Measurements from ENCODE around the gene ARHGEF18.
"Not testable (repeated sequence)": the region's sequence is repeated elsewhere in the genome, so short reads cannot be mapped to it uniquely, and the experiment has no call there.

The ARHGEF18 gene

GRCh38 chr19:7348587-7349230 lies at the start of gene ARHGEF18:
TSS of gene ARHGEF18 (plus strand) at chr19:7348937. CDS start at chr19:7362891, 13,954 bp downstream.
- peak in 1 of 2 donors; percentile 37 for DNase-seq (ENCODE audit: low read depth in 1 of 2, low spot score in 1 of 2)

- DNase-seq (ENCODE audit: low read depth in 1 of 2, low spot score in 1 of 2), result no peak
Observed at GRCh38 chr19:7301525-7301924, 47.2 kb upstream of the ARHGEF18 start.

- no peak for DNase-seq (ENCODE audit: low read depth in 1 of 2, low spot score in 1 of 2)
Observed at GRCh38 chr19:7303470-7303869, 45.3 kb upstream of the ARHGEF18 start.

GRCh38 chr19:7304200-7304599 lies 44.5 kb upstream of the ARHGEF18 start:
- no peak for DNase-seq (ENCODE audit: low read depth in 1 of 2, low spot score in 1 of 2)

GRCh38 chr19:7307590-7308218 lies 41.0 kb upstream of the ARHGEF18 start:
- DNase-seq (ENCODE audit: low read depth in 1 of 2, low spot score in 1 of 2), result no peak

GRCh38 chr19:7308327-7308726 lies 40.4 kb upstream of the ARHGEF18 start:
- DNase-seq (ENCODE audit: low read depth in 1 of 2, low spot score in 1 of 2), result not testable (repeated sequence)

GRCh38 chr19:7311911-7312310 lies 36.8 kb upstream of the ARHGEF18 start:
- DNase-seq (ENCODE audit: low read depth in 1 of 2, low spot score in 1 of 2), result no peak

- no peak for DNase-seq (ENCODE audit: low read depth in 1 of 2, low spot score in 1 of 2)
Observed at GRCh38 chr19:7312816-7313215, 35.9 kb upstream of the ARHGEF18 start.

- DNase-seq (ENCODE audit: low read depth in 1 of 2, low spot score in 1 of 2), result no peak
Observed at GRCh38 chr19:7318176-7318575, 30.6 kb upstream of the ARHGEF18 start.

- DNase-seq (ENCODE audit: low read depth in 1 of 2, low spot score in 1 of 2), result no peak
Observed at GRCh38 chr19:7326105-7326877, 22.4 kb upstream of the ARHGEF18 start.

- no peak for DNase-seq (ENCODE audit: low read depth in 1 of 2, low spot score in 1 of 2)
Observed at GRCh38 chr19:7327802-7328201, 20.9 kb upstream of the ARHGEF18 start.

- no peak for DNase-seq (ENCODE audit: low read depth in 1 of 2, low spot score in 1 of 2)
Observed at GRCh38 chr19:7328647-7329046, 20.1 kb upstream of the ARHGEF18 start.

GRCh38 chr19:7331446-7331845 lies 17.3 kb upstream of the ARHGEF18 start:
- no peak for DNase-seq (ENCODE audit: low read depth in 1 of 2, low spot score in 1 of 2)

GRCh38 chr19:7333198-7334118 lies 15.3 kb upstream of the ARHGEF18 start:
- no peak for DNase-seq (ENCODE audit: low read depth in 1 of 2, low spot score in 1 of 2)

- DNase-seq (ENCODE audit: low read depth in 1 of 2, low spot score in 1 of 2), result no peak
Observed at GRCh38 chr19:7336321-7336973, 12.3 kb upstream of the ARHGEF18 start.

- no peak for DNase-seq (ENCODE audit: low read depth in 1 of 2, low spot score in 1 of 2)
Observed at GRCh38 chr19:7337380-7338194, 11.2 kb upstream of the ARHGEF18 start.

GRCh38 chr19:7340959-7341837 lies 7.5 kb upstream of the ARHGEF18 start:
- DNase-seq (ENCODE audit: low read depth in 1 of 2, low spot score in 1 of 2), result peak; percentile 71 to 92

- DNase-seq (ENCODE audit: low read depth in 1 of 2, low spot score in 1 of 2), result no peak
Observed at GRCh38 chr19:7342143-7342542, 6.6 kb upstream of the ARHGEF18 start.

- no peak for DNase-seq (ENCODE audit: low read depth in 1 of 2, low spot score in 1 of 2)
Observed at GRCh38 chr19:7346488-7346971, 2.2 kb upstream of the ARHGEF18 start.
